Uterus (tissue), 2 donors: ENCODE data around the gene WRAP73.

Source experiments
- POLR2A ChIP-seq, 2 donors: fragments of 450-650 bp; IDR thresholded peaks; one replicate each; pipeline ENCODE4 v1.6.1; 2016; ENCODE audit warnings: antibody characterized with exemption in 2 of 2, mild to moderate bottlenecking in 1 of 2, moderate library complexity in 1 of 2
- TF ChIP-seq, protein P1 (sequence below), 4 experiments: fragments of 200-600 bp in 2 of 4; fragments of 450-650 bp in 2 of 4; sonication (generic) in 2 of 4; IDR thresholded peaks; one replicate each; pipeline ENCODE4 v1.5.1; 2016 to 2019; ENCODE audit warnings: antibody characterized with exemption in 4 of 4, mild to moderate bottlenecking in 2 of 4, moderate library complexity in 1 of 4

DNA sequence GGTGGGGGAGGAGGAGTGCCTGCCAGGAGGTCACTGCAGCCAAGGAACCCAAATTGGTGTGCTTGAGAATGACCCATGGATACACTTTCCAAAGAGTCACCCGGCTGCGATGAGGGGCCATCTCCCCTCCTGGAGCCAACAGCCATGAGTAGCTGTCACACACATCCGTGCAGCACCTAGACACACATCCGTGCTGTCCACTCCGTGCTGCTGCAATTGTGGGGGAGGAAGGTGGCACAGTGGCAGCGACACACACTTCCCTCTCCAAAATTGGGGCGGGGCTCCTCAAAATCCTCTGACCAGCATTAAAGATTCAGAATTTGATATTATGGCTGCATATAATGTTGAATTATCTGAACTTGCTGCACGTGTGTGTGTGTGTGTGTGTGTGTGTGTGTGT lies 18.2 kb upstream of the WRAP73 start:
- TF ChIP-seq, protein P1, sequence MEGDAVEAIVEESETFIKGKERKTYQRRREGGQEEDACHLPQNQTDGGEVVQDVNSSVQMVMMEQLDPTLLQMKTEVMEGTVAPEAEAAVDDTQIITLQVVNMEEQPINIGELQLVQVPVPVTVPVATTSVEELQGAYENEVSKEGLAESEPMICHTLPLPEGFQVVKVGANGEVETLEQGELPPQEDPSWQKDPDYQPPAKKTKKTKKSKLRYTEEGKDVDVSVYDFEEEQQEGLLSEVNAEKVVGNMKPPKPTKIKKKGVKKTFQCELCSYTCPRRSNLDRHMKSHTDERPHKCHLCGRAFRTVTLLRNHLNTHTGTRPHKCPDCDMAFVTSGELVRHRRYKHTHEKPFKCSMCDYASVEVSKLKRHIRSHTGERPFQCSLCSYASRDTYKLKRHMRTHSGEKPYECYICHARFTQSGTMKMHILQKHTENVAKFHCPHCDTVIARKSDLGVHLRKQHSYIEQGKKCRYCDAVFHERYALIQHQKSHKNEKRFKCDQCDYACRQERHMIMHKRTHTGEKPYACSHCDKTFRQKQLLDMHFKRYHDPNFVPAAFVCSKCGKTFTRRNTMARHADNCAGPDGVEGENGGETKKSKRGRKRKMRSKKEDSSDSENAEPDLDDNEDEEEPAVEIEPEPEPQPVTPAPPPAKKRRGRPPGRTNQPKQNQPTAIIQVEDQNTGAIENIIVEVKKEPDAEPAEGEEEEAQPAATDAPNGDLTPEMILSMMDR (IDR thresholded peaks at IDR 0.05), result no peak
- TF ChIP-seq POLR2A (IDR thresholded peaks at IDR 0.05), result no peak
